Measurements from ENCODE around the gene OR5C1.
"Not testable (repeated sequence)": the region's sequence is repeated elsewhere in the genome, so short reads cannot be mapped to it uniquely, and the experiment has no call there.

The OR5C1 gene

GRCh38 chr9:122837266-122837850, 48.6 kb downstream of the OR5C1 start:
- Histone ChIP-seq H3K4me1 (ENCODE audit: insufficient read depth, poor library complexity, severe bottlenecking) (no peaks in the 10 kb centered on the region), H3K27ac (ENCODE audit: poor library complexity, severe bottlenecking) (no peak overlapping the region), H3K36me3 (ENCODE audit: low read depth) (no peaks in the 10 kb centered on the region), H3K27me3 (ENCODE audit: insufficient read depth, poor library complexity, severe bottlenecking) (no peaks in the 10 kb centered on the region), H3K9me3 (ENCODE audit: severe bottlenecking) (no peaks in the 10 kb centered on the region), H3K4me3 (ENCODE audit: severe bottlenecking) (no peak overlapping the region)
- ATAC-seq (ENCODE audit: low read depth) (no peak), DNase-seq (ENCODE audit: low spot score) (no peak)
- no peak for TF ChIP-seq CTCF (IDR thresholded peaks at IDR 0.05; ENCODE audit: poor library complexity, severe bottlenecking)

- not testable (repeated sequence) for ATAC-seq (ENCODE audit: low read depth); H3K36me3 ChIP-seq (ENCODE audit: low read depth); H3K4me3 ChIP-seq (ENCODE audit: severe bottlenecking); H3K9me3 ChIP-seq (ENCODE audit: severe bottlenecking); H3K27me3 ChIP-seq (ENCODE audit: insufficient read depth, poor library complexity, severe bottlenecking); H3K4me1 ChIP-seq (ENCODE audit: insufficient read depth, poor library complexity, severe bottlenecking); H3K27ac ChIP-seq (ENCODE audit: poor library complexity, severe bottlenecking); DNase-seq (ENCODE audit: low spot score)
These were observed 49.7 kb downstream of the OR5C1 start for GRCh38 chr9:122838441-122838840.
